ENCODE results near the gene CSMD2. TPM values are rescaled to one million over a fixed set of nuclear protein-coding genes. Genes with fewer than 3 reads are reported as not detected.

Gene CSMD2
- total and polyA plus RNA-seq, 4 experiments from 2014 or later, result not detected

DNA sequence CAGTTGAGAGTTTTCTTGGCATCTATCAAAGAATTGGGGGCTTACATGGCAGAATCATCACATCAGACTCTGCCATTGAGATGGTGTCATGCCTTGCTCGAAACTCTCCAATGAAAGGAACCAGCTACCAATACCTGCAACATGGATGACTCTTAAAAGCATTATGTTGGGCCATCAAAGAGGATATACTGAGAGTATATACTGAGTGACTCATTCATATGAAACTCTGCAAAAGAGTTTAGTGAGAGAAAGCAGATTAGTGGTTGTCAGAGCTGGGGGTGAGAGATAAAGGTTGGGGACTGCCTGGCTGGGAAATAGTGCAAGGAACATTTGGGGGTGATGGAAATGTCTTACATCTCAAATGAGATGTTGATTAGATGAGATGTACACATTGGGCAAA lies 315.8 kb downstream of the CSMD2 start:
- Histone ChIP-seq H3K36me3 (ENCODE audit: insufficient read depth, low read length) (no peaks in the 10 kb centered on the region), H3K9me3 (ENCODE audit: control insufficient read depth in 1 of 2, low read length in 2 of 2) (no peaks in the 10 kb centered on the region), H3K4me3 (ENCODE audit: low read length in 2 of 2) (no peak overlapping the region), H3K27me3 (ENCODE audit: insufficient read depth, low read length) (no peaks in the 10 kb centered on the region), H3K27ac (ENCODE audit: low read depth, low read length) (no peak overlapping the region), H3K4me1 (ENCODE audit: insufficient read depth, low read length) (no peaks in the 10 kb centered on the region)
- DNase-seq, result no peak
- intact Hi-C loops (cut with micrococcal nuclease), result no loop called here
- Mint-ChIP-seq H3K4me3 (no peak overlapping the region), H3K36me3 (no peaks in the 10 kb centered on the region), H3K9me3 (peaks cover 0 to 2% (median 0%) of the 10 kb centered on the region in 8 donors), H3K27ac (no peak overlapping the region), H3K27me3 (peaks cover 9 to 16% of the 10 kb centered on the region in 2 donors), H3K4me1 (no peaks in the 10 kb centered on the region)
- POLR2A ChIA-PET (ENCODE audit: partially characterized antibody), result no interaction called here
- CTCF ChIA-PET (ENCODE audit: partially characterized antibody), result no interaction called here

DNA sequence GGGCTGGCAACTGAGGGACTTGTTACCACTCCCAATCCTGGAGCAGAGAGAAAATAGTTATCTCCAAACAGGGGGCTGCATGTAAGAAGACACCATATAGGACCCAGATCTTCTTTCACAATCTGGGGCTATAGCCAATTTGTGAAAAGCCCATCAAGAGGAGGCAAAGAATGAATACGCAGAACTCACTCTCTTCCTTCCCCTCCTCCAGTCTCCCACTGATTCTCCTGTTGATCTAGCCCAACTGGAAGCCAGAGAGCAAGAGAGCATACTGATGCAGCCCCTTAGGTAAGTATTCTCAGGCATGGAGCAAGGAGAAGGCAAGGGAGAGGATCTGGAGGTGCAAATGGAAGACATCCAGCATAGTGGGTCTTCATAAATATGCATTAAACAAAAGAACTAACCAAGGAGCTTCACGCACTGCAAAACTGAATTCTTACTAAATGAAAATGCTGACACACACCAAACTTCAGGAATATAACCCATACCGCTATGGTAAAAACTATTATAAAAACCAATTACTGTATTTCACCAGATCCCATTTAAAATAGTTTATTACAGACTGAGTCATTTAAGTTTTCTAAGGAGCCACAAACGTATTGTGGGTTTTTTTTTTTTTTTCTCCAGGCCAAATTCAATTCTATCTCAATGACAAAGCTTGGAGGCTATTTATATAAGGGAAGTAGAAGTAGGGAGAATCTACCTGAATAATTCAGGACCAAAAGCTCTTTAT lies 316.7 kb downstream of the CSMD2 start:
- no peaks in the 10 kb centered on the region for H3K4me1 ChIP-seq (ENCODE audit: insufficient read depth, low read length)
- Mint-ChIP-seq H3K27me3 (peaks cover 7 to 16% of the 10 kb centered on the region in 2 donors), H3K36me3 (no peaks in the 10 kb centered on the region), H3K4me1 (no peaks in the 10 kb centered on the region), H3K27ac (no peak overlapping the region), H3K4me3 (no peak overlapping the region), H3K9me3 (peaks cover 0 to 2% (median 0%) of the 10 kb centered on the region in 8 donors)
- no peaks in the 10 kb centered on the region for H3K27me3 ChIP-seq (ENCODE audit: insufficient read depth, low read length)
- DNase-seq, result no peak
- ChIA-PET POLR2A (ENCODE audit: partially characterized antibody) (no interaction called here), CTCF (ENCODE audit: partially characterized antibody) (no interaction called here)
- no peak overlapping the region for H3K4me3 ChIP-seq (ENCODE audit: low read length in 2 of 2)
- H3K27ac ChIP-seq (ENCODE audit: low read depth, low read length), result no peak overlapping the region
- no peaks in the 10 kb centered on the region for H3K9me3 ChIP-seq (ENCODE audit: control insufficient read depth in 1 of 2, low read length in 2 of 2)
- H3K36me3 ChIP-seq (ENCODE audit: insufficient read depth, low read length), result no peaks in the 10 kb centered on the region
- intact Hi-C loops (cut with micrococcal nuclease), result no loop called here

DNA sequence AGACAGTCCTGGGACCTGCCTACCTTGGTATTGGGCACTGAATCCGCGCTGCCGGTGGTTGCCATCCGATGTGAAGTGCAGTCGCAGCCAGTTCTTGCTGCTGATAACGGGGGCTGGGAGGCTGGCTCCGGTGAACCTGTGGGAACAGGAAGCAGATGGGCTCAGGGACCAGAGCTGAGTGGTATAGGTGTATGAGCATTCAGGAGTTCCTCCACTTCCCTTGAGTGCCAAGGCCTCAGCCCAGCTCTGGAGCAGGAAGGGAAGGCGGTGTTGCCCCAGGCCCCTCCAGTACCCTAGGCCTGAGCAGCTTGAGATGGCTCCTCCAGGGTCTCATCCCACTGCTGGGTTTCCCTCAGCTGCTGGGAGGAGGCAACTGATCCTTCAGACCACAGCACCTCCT lies 318.2 kb downstream of the CSMD2 start:
- no peak for DNase-seq
- intact Hi-C loops (cut with micrococcal nuclease), result no loop called here
- Mint-ChIP-seq H3K4me1 (no peaks in the 10 kb centered on the region), H3K36me3 (no peaks in the 10 kb centered on the region), H3K4me3 (no peak overlapping the region), H3K27ac (no peak overlapping the region), H3K9me3 (peaks cover 0 to 2% (median 0%) of the 10 kb centered on the region in 8 donors), H3K27me3 (peaks cover 2 to 11% of the 10 kb centered on the region in 2 donors)
- no peaks in the 10 kb centered on the region for H3K9me3 ChIP-seq (ENCODE audit: control insufficient read depth in 1 of 2, low read length in 2 of 2)
- H3K27me3 ChIP-seq (ENCODE audit: insufficient read depth, low read length), result no peaks in the 10 kb centered on the region
- POLR2A ChIA-PET (ENCODE audit: partially characterized antibody), result no interaction called here
- no peak overlapping the region for H3K27ac ChIP-seq (ENCODE audit: low read depth, low read length)
- CTCF ChIA-PET (ENCODE audit: partially characterized antibody), result no interaction called here
- no peaks in the 10 kb centered on the region for H3K36me3 ChIP-seq (ENCODE audit: insufficient read depth, low read length)
- no peaks in the 10 kb centered on the region for H3K4me1 ChIP-seq (ENCODE audit: insufficient read depth, low read length)
- H3K4me3 ChIP-seq (ENCODE audit: low read length in 2 of 2), result no peak overlapping the region

GRCh38 chr1:33844166-33844565 lies 320.9 kb downstream of the CSMD2 start:
- no peaks in the 10 kb centered on the region for H3K9me3 ChIP-seq (ENCODE audit: control insufficient read depth in 1 of 2, low read length in 2 of 2)
- no peak overlapping the region for H3K4me3 ChIP-seq (ENCODE audit: low read length in 2 of 2)
- DNase-seq, result no peak
- no peak overlapping the region for H3K27ac ChIP-seq (ENCODE audit: low read depth, low read length)
- intact Hi-C loops (cut with micrococcal nuclease), result no loop called here
- H3K27me3 ChIP-seq (ENCODE audit: insufficient read depth, low read length), result no peaks in the 10 kb centered on the region
- no peaks in the 10 kb centered on the region for H3K9me3 Mint-ChIP-seq
- no peak overlapping the region for H3K4me3 Mint-ChIP-seq
- H3K4me1 Mint-ChIP-seq, result no peaks in the 10 kb centered on the region
- H3K27me3 Mint-ChIP-seq, result peaks cover under 1 to 6% of the 10 kb centered on the region in 2 donors
- no peaks in the 10 kb centered on the region for H3K4me1 ChIP-seq (ENCODE audit: insufficient read depth, low read length)
- CTCF ChIA-PET (ENCODE audit: partially characterized antibody), result no interaction called here
- POLR2A ChIA-PET (ENCODE audit: partially characterized antibody), result no interaction called here
- H3K36me3 ChIP-seq (ENCODE audit: insufficient read depth, low read length), result no peaks in the 10 kb centered on the region
- no peaks in the 10 kb centered on the region for H3K36me3 Mint-ChIP-seq
- no peak overlapping the region for H3K27ac Mint-ChIP-seq

GRCh38 chr1:33842348-33842747 lies 322.7 kb downstream of the CSMD2 start:
- peaks cover 0 to 2% (median 0%) of the 10 kb centered on the region in 8 donors for H3K9me3 Mint-ChIP-seq
- H3K36me3 Mint-ChIP-seq, result no peaks in the 10 kb centered on the region
- Histone ChIP-seq H3K27me3 (ENCODE audit: insufficient read depth, low read length) (no peaks in the 10 kb centered on the region), H3K4me1 (ENCODE audit: insufficient read depth, low read length) (no peaks in the 10 kb centered on the region), H3K9me3 (ENCODE audit: control insufficient read depth in 1 of 2, low read length in 2 of 2) (no peaks in the 10 kb centered on the region), H3K4me3 (ENCODE audit: low read length in 2 of 2) (no peak overlapping the region), H3K36me3 (ENCODE audit: insufficient read depth, low read length) (no peaks in the 10 kb centered on the region), H3K27ac (ENCODE audit: low read depth, low read length) (no peak overlapping the region)
- ChIA-PET CTCF (ENCODE audit: partially characterized antibody) (no interaction called here), POLR2A (ENCODE audit: partially characterized antibody) (no interaction called here)
- no peak overlapping the region for H3K4me3 Mint-ChIP-seq
- H3K27me3 Mint-ChIP-seq, result peaks cover 0 to 6% of the 10 kb centered on the region in 2 donors
- H3K4me1 Mint-ChIP-seq, result no peaks in the 10 kb centered on the region
- no peak overlapping the region for H3K27ac Mint-ChIP-seq
- DNase-seq, result no peak
- intact Hi-C loops (cut with micrococcal nuclease), result no loop called here

DNA sequence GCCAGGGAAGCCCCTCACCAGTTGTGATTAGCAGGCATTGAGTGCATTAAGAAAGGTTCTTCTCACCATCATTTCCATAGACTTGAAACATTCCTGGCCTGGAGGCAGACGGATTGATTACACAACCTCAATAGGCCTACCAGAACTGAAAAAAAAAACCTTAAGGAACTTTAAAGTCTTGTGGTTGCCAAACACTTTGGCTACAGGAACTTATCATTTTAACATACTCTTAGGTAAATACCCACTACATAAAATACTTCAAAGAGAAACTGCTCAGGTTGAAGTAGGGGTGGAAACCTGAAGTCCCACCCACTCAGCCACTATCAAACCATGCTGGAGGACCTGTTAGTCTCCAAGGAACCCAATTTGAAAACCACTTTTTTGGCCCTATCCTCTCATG lies 323.5 kb downstream of the CSMD2 start:
- ChIA-PET CTCF (ENCODE audit: partially characterized antibody) (no interaction called here), POLR2A (ENCODE audit: partially characterized antibody) (no interaction called here)
- Mint-ChIP-seq H3K27ac (no peak overlapping the region), H3K4me1 (no peaks in the 10 kb centered on the region), H3K4me3 (no peak overlapping the region), H3K9me3 (peaks cover 0 to 7% (median under 1%) of the 10 kb centered on the region in 8 donors), H3K36me3 (no peaks in the 10 kb centered on the region), H3K27me3 (peaks cover 0 to 6% of the 10 kb centered on the region in 2 donors)
- DNase-seq, result no peak
- H3K4me3 ChIP-seq (ENCODE audit: low read length in 2 of 2), result no peak overlapping the region
- intact Hi-C loops (cut with micrococcal nuclease), result no loop called here
- H3K27me3 ChIP-seq (ENCODE audit: insufficient read depth, low read length), result no peaks in the 10 kb centered on the region
- H3K9me3 ChIP-seq (ENCODE audit: control insufficient read depth in 1 of 2, low read length in 2 of 2), result no peaks in the 10 kb centered on the region
- no peak overlapping the region for H3K27ac ChIP-seq (ENCODE audit: low read depth, low read length)
- no peaks in the 10 kb centered on the region for H3K36me3 ChIP-seq (ENCODE audit: insufficient read depth, low read length)
- no peaks in the 10 kb centered on the region for H3K4me1 ChIP-seq (ENCODE audit: insufficient read depth, low read length)

DNA sequence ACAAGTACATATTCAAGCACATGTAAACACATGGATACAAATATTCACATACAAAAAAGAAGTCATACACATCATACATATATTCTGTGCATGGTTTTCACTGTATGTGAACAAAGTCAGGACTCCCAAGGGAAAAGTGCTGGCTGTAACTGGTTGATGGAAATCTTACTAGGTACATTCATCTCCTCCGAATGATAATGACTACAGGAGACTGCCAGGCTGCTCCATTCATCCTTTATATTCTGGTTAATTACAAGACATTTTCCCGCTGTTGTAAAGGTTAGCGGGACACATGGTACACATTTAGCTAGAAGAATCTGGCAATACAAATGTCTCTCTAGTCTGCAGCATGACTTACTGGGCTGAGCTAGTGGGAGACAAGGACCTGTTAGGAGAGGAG lies 327.4 kb downstream of the CSMD2 start:
- H3K36me3 ChIP-seq (ENCODE audit: insufficient read depth, low read length), result no peaks in the 10 kb centered on the region
- ChIA-PET CTCF (ENCODE audit: partially characterized antibody) (no interaction called here), POLR2A (ENCODE audit: partially characterized antibody) (no interaction called here)
- no peak overlapping the region for H3K27ac Mint-ChIP-seq
- intact Hi-C loops (cut with micrococcal nuclease), result no loop called here
- no peaks in the 10 kb centered on the region for H3K4me1 Mint-ChIP-seq
- H3K4me3 ChIP-seq (ENCODE audit: low read length in 2 of 2), result no peak overlapping the region
- peaks cover 0 to 9% (median 2%) of the 10 kb centered on the region in 8 donors for H3K9me3 Mint-ChIP-seq
- no peaks in the 10 kb centered on the region for H3K27me3 Mint-ChIP-seq
- no peak overlapping the region for H3K27ac ChIP-seq (ENCODE audit: low read depth, low read length)
- no peaks in the 10 kb centered on the region for H3K27me3 ChIP-seq (ENCODE audit: insufficient read depth, low read length)
- no peaks in the 10 kb centered on the region for H3K4me1 ChIP-seq (ENCODE audit: insufficient read depth, low read length)
- no peak overlapping the region for H3K4me3 Mint-ChIP-seq
- DNase-seq, result no peak
- no peaks in the 10 kb centered on the region for H3K9me3 ChIP-seq (ENCODE audit: control insufficient read depth in 1 of 2, low read length in 2 of 2)
- H3K36me3 Mint-ChIP-seq, result no peaks in the 10 kb centered on the region

GRCh38 chr1:33836911-33837310 lies 328.1 kb downstream of the CSMD2 start:
- no peak for DNase-seq
- ChIA-PET POLR2A (ENCODE audit: partially characterized antibody) (no interaction called here), CTCF (ENCODE audit: partially characterized antibody) (no interaction called here)
- Histone ChIP-seq H3K4me1 (ENCODE audit: insufficient read depth, low read length) (no peaks in the 10 kb centered on the region), H3K9me3 (ENCODE audit: control insufficient read depth in 1 of 2, low read length in 2 of 2) (no peaks in the 10 kb centered on the region), H3K27me3 (ENCODE audit: insufficient read depth, low read length) (no peaks in the 10 kb centered on the region), H3K4me3 (ENCODE audit: low read length in 2 of 2) (no peak overlapping the region), H3K27ac (ENCODE audit: low read depth, low read length) (no peak overlapping the region), H3K36me3 (ENCODE audit: insufficient read depth, low read length) (no peaks in the 10 kb centered on the region)
- Mint-ChIP-seq H3K9me3 (peaks cover 0 to 12% (median 2%) of the 10 kb centered on the region in 8 donors), H3K27ac (no peak overlapping the region), H3K36me3 (no peaks in the 10 kb centered on the region), H3K4me1 (no peaks in the 10 kb centered on the region), H3K27me3 (no peaks in the 10 kb centered on the region), H3K4me3 (no peak overlapping the region)
- intact Hi-C loops (cut with micrococcal nuclease), result no loop called here
